HL-60 (cell line): Measurements from ENCODE around the gene SART3.
"Not testable (repeated sequence)": the region's sequence is repeated elsewhere in the genome, so short reads cannot be mapped to it uniquely, and the experiment has no call there.

Experiments
- REST ChIP-seq: IDR thresholded peaks from 2 replicates; pipeline ENCODE4 v1.6.1; 2012; ENCODE audit warnings: low read depth; ENCODE audit not compliant: insufficient replicate concordance
- TF ChIP-seq, protein P1 (sequence below): IDR thresholded peaks from one replicate; pipeline ENCODE4 v1.5.1; 2011; ENCODE audit warnings: low read length, control low read depth, inconsistent platforms; ENCODE audit not compliant: insufficient read depth

DNA sequence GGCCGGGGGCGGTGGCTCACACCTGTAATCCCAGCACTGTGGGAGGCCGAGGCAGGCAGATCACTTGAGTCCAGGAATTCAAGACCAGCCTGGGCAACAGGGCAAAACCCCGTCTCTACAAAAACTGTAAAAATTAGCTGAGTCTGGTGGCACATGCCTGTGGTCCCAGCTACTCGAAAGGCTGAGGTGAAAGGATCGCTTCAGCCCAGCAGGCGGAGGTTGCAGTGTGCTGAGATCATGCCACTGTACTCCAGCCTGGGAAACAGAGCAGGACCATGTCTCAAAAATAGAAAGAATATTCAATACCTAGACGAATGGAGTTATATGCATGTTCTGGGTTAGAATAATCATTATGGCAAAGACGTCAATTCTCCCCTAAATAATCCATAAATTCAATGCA lies 5.6 kb downstream of the SART3 start:
- TF ChIP-seq, protein P1, sequence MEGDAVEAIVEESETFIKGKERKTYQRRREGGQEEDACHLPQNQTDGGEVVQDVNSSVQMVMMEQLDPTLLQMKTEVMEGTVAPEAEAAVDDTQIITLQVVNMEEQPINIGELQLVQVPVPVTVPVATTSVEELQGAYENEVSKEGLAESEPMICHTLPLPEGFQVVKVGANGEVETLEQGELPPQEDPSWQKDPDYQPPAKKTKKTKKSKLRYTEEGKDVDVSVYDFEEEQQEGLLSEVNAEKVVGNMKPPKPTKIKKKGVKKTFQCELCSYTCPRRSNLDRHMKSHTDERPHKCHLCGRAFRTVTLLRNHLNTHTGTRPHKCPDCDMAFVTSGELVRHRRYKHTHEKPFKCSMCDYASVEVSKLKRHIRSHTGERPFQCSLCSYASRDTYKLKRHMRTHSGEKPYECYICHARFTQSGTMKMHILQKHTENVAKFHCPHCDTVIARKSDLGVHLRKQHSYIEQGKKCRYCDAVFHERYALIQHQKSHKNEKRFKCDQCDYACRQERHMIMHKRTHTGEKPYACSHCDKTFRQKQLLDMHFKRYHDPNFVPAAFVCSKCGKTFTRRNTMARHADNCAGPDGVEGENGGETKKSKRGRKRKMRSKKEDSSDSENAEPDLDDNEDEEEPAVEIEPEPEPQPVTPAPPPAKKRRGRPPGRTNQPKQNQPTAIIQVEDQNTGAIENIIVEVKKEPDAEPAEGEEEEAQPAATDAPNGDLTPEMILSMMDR = not testable (repeated sequence)
- not testable (repeated sequence) for TF ChIP-seq REST
